LNCaP clone FGC (cell line): ENCODE results near the gene AREL1.

ENCODE experiments used
- DNase-seq: peaks from one replicate; pipeline ENCODE4 v3.0.0-alpha.2; 2011; ENCODE audit warnings: low read depth
- H3K4me3 ChIP-seq: 2 replicates; pipeline ENCODE4 v1.5.1; 2011; ENCODE audit warnings: mild to moderate bottlenecking, low read depth, low read length, control low read depth
- TF ChIP-seq, protein P1 (sequence below): IDR thresholded peaks from 2 replicates; pipeline ENCODE4 v1.5.1; 2012; ENCODE audit warnings: mild to moderate bottlenecking; ENCODE audit not compliant: control insufficient read depth, insufficient read depth; ENCODE audit errors: extremely low read depth

The AREL1 gene

DNA sequence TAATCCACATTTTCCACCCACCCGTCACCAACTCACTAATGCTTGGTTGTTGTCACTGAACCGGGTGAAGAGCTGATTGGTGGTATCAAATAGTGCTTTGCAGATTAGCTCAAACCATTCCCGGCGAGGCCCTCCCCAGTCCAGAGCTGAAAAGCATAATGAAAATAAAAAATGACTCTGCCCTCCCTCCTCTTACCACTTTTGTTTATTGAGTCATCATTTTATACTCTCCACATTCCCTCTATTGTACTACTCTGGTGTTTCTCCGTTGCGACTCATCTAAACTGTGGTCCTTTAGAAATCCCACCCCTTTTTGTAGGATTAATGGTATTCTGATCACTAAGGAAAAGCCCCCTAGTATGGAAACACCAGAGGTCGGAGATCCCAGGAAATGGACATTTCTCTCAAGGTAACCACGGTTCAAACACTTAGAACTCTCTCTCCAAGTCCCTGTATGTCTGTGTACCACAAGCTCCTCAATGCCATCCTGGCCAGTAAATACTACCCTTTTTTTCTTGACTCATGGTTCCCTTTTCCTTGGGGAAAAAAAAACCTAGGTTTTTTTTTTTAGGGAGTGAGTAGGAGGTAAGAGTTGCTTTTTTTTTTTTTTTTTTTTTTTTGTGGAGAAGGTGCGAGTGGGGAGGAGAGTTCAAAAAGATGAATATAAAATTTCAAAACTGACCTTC lies 42.0 kb downstream of the AREL1 start:
- TF ChIP-seq, protein P1, sequence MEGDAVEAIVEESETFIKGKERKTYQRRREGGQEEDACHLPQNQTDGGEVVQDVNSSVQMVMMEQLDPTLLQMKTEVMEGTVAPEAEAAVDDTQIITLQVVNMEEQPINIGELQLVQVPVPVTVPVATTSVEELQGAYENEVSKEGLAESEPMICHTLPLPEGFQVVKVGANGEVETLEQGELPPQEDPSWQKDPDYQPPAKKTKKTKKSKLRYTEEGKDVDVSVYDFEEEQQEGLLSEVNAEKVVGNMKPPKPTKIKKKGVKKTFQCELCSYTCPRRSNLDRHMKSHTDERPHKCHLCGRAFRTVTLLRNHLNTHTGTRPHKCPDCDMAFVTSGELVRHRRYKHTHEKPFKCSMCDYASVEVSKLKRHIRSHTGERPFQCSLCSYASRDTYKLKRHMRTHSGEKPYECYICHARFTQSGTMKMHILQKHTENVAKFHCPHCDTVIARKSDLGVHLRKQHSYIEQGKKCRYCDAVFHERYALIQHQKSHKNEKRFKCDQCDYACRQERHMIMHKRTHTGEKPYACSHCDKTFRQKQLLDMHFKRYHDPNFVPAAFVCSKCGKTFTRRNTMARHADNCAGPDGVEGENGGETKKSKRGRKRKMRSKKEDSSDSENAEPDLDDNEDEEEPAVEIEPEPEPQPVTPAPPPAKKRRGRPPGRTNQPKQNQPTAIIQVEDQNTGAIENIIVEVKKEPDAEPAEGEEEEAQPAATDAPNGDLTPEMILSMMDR = no peak
- no peak for DNase-seq
- H3K4me3 ChIP-seq = no peak overlapping the region

DNA sequence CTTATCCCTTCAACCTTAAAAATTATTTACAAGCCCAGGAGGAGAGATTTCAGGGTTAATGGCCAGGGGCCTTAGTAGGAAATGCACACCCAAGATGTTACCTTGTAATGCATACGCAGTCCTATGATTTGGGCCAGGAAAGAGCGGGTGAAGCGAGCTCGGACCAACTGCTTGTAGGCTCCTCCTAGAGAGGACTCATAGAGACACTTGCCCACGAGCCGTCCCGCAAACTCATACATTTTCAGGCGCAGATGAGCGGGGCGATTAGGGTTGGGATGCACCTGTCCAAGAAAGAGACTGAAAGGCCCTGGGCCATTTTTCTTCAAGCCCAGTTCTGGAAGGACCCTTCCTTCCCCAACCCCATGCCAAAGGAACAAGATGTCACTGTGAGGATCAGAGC lies 43.0 kb downstream of the AREL1 start:
- TF ChIP-seq, protein P1 = no peak
- no peak overlapping the region for H3K4me3 ChIP-seq
- no peak for DNase-seq

DNA sequence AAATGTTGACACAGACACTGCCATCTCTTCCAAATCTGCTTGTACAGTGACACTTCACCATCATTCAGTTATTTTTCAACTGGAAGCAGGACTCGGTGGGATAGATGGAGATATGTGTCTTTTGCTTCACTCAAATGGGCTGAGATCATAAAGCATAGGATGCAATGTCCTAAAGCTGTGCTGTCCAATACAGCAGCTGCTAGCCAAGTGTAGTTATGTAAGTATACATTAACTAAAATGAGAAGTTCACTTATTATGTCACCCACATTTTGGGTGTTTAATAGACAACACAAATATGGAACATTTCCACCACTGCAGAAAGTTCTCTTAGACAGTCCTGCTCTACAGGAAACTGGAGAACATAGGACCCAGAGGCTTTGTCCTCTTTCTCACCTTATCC lies 43.6 kb downstream of the AREL1 start:
- DNase-seq = no peak

DNA sequence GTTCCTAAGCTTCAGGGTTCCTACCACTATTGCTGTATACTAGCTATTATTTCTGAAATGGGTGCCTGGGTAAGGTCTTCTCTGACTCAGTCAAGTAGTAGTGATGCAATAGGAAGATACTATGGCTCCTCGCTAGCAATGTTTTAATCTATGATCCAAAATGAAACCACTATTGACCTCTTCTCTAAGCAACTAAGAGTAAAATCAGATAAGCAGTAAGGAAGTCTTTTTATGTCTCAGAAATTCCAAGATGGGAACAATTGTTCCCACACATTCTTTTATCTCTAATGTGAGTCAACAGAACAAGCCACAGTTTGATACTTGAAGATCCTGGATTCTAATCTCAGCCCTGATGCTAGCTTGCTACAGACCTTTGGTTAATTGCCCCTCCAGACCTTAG lies 45.1 kb downstream of the AREL1 start:
- no peak for DNase-seq
- no peak overlapping the region for H3K4me3 ChIP-seq
- TF ChIP-seq, protein P1 = no peak

More for the DNA sequence above, 43.6 kb downstream of the AREL1 start:
- TF ChIP-seq, protein P1 = no peak
- H3K4me3 ChIP-seq = no peak overlapping the region

DNA sequence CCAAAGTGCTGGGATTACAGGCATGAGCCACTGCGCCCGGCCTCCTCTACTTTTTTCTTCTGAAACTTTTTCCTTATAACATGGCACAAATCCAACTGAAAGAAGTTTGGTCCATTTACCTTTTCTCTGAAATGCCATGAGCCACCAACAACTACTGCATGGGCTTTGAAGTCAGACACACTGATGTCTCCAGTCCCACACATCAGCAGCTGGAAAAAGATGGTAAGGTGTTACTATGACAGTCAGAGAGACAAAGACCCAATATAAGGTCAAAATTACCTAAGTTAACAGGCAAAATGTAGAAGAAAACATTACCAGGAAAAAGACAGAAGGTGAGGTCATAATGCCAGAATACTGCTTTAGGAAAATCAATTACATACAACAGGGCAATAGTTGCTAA lies 48.2 kb downstream of the AREL1 start:
- TF ChIP-seq, protein P1 = no peak
- no peak for DNase-seq

DNA sequence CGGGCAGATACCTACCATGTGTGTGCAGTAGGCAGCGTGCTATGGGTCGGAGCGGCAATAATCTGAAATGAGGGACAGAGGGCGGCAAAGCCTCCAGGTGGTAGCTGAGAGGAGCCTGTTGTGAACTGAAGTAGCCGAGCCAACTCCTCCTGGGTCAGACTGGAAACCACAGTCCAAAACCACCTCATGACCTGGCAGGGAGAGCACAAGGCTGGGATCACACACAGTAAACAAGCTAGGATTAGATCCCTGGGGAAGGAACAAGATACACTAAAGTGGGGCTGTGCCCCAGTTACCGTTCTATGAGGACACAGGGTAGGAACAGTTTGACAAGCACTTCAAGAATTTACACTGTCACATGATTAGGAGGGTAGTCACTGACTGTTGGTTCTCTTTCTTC lies 49.0 kb downstream of the AREL1 start:
- TF ChIP-seq, protein P1 = no peak
- no peak overlapping the region for H3K4me3 ChIP-seq
- no peak for DNase-seq

More for the DNA sequence above, 48.2 kb downstream of the AREL1 start:
- H3K4me3 ChIP-seq = no peak overlapping the region
